GM21786 (cell line): ENCODE measurements around the gene CEP70.
"Not testable (repeated sequence)": the region's sequence is repeated elsewhere in the genome, so short reads cannot be mapped to it uniquely, and the experiment has no call there.

Experiments
- ATAC-seq: cut with Tn5 transposase; IDR thresholded peaks from one replicate; pipeline ENCODE4 v1.9.1; 2021; ENCODE audit not compliant: unreplicated experiment

The CEP70 gene

GRCh38 chr3:138455801-138456716, 138.0 kb downstream of the CEP70 start:
- no peak for ATAC-seq

GRCh38 chr3:138453940-138454339, 140.1 kb downstream of the CEP70 start:
- ATAC-seq: not testable (repeated sequence)

GRCh38 chr3:138452436-138452835, 141.6 kb downstream of the CEP70 start:
- ATAC-seq: no peak

GRCh38 chr3:138451595-138452162, 142.4 kb downstream of the CEP70 start:
- ATAC-seq: no peak

GRCh38 chr3:138450704-138451424, 143.2 kb downstream of the CEP70 start:
- ATAC-seq: no peak

GRCh38 chr3:138450181-138450580, 143.9 kb downstream of the CEP70 start:
- no peak for ATAC-seq

GRCh38 chr3:138449490-138449889, 144.6 kb downstream of the CEP70 start:
- ATAC-seq: no peak

GRCh38 chr3:138448631-138449030, 145.4 kb downstream of the CEP70 start:
- no peak for ATAC-seq

- ATAC-seq: no peak
These were observed 148.4 kb downstream of the CEP70 start for GRCh38 chr3:138445654-138446053.

GRCh38 chr3:138445236-138445635, 148.8 kb downstream of the CEP70 start:
- ATAC-seq: no peak
